ENCODE results near the gene SIRT2. TPM values are rescaled to one million over a fixed set of nuclear protein-coding genes. Genes with fewer than 3 reads are reported as not detected.

The SIRT2 gene
- total RNA-seq, 1 experiment from 2014 or later, result 19.5 TPM

DNA sequence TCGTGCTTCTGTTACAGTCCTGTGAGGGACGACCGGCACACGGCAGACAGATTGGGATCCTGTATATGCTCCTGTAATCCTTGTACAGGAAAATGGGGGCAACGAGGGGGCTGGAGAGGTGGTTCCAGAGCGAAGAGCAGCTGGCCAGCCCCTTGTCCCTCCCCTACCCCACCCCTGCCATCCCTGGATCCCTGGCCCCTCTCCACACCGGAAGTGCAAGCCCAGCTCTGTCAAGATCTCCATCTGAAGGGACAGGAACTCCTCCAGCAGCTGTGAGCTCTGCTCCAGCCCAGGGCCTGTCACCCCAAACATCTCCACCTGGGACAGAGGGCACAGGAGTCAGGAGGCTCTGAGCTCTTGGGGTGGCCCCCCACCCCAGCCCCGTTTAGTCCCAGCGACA is 18.1 kb upstream of the SIRT2 start:
- H3K27me3 ChIP-seq (ENCODE audit: low read length), result no peaks in the 10 kb centered on the region
- no peak overlapping the region for H3K9ac ChIP-seq (ENCODE audit: low read length)
- H4K20me1 ChIP-seq (ENCODE audit: insufficient read depth, low read depth, low read length), result no peaks in the 10 kb centered on the region
- H3K9me2 ChIP-seq (replicated peaks; ENCODE audit: insufficient read depth, low read length), result no peaks in the 10 kb centered on the region
- no peak overlapping the region for H3K4me2 ChIP-seq (ENCODE audit: low read depth, low read length, poor library complexity, severe bottlenecking)
- no peak overlapping the region for H3K4me3 ChIP-seq (ENCODE audit: low read length)
- no peak for DNase-seq
- H3K9me3 ChIP-seq (ENCODE audit: low read length), result no peaks in the 10 kb centered on the region
- H3K36me3 ChIP-seq (ENCODE audit: insufficient read depth, low read length), result no peaks in the 10 kb centered on the region
- no peaks in the 10 kb centered on the region for H3K4me1 ChIP-seq (ENCODE audit: low read length)
- H2AFZ ChIP-seq (ENCODE audit: low read length), result no peak overlapping the region
- H3K27ac ChIP-seq (ENCODE audit: low read length), result no peak overlapping the region
- no peaks in the 10 kb centered on the region for H3K79me2 ChIP-seq (ENCODE audit: low read length)

DNA sequence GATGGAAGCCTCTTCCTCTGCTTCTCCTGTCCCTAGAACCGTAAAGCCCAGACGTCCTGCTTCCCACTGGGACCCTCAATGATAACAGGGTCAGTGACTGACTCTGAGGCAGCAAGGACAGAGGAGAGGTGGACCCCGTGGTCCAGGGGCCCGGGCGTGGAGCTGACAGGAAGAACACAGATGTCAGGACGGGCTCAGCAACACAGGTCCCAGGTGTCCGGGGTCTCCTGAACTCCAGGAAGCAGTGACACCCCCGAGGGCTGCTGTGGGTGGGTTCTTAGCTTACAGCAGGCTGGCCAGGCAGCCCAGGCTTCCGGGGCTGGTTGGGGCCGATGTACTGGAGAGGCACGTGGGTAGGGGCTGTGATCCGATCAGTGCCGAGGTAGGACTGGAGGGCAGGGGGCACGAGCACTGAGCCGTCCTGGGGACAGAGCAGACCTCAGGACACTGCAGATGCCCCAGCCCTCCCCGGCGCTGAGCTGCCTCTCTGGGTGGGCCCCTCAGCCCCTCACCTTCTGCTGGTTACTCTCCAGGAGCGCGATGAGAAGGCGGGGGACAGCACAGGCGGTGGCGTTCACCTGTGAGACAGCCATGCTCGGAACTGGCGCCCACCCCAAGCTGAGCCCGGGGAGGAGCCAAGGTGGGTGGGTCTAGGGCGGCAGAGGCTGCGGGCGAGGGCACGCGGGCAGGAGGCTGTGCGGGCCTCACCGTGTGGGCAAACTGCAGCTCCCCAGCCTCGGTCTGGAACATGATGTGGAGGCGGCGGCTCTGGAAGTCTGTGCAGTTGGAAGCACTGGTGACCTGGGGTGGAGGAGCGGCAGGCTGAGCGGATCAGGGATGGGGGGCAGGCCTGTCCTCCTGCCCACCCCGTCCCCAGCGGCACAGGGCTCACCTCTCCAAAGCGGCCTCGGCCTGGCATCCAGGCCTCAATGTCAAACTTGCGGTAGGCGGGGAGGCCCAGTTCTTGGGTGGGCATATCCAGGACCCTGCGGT is 16.2 kb upstream of the SIRT2 start:
- Histone ChIP-seq H3K9me3 (ENCODE audit: low read length) (no peaks in the 10 kb centered on the region), H3K27ac (ENCODE audit: low read length) (no peak overlapping the region), H3K4me2 (ENCODE audit: low read depth, low read length, poor library complexity, severe bottlenecking) (no peak overlapping the region), H3K4me3 (ENCODE audit: low read length) (no peak overlapping the region), H3K9ac (ENCODE audit: low read length) (no peak overlapping the region), H3K27me3 (ENCODE audit: low read length) (no peaks in the 10 kb centered on the region), H2AFZ (ENCODE audit: low read length) (no peak overlapping the region), H3K4me1 (ENCODE audit: low read length) (no peaks in the 10 kb centered on the region), H3K36me3 (ENCODE audit: insufficient read depth, low read length) (no peaks in the 10 kb centered on the region), H3K79me2 (ENCODE audit: low read length) (no peaks in the 10 kb centered on the region), H4K20me1 (ENCODE audit: insufficient read depth, low read depth, low read length) (no peaks in the 10 kb centered on the region), H3K9me2 (replicated peaks; ENCODE audit: insufficient read depth, low read length) (no peaks in the 10 kb centered on the region)
- no peak for DNase-seq

DNA sequence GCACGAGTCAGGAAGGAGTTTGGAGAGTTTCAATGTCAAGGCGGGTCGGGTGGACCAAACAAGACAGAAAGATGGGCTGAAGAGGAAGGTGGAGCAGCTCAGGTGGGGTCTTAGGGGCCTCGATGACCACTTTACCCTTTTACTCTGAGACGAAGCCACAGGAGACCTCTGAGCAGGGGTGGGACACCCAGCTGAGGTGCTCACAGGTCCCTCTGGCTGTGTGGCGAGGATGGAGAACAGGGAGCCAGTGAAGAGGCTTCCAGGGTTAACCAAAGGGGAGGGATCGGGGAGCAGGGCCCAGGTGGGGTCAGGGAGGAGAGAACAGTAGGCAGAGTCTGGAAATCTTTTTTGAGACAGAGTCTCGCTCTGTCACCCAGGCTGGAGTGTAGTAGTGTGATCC is 14.5 kb upstream of the SIRT2 start:
- H2AFZ ChIP-seq (ENCODE audit: low read length), result no peak overlapping the region
- no peaks in the 10 kb centered on the region for H3K9me3 ChIP-seq (ENCODE audit: low read length)
- H3K4me2 ChIP-seq (ENCODE audit: low read depth, low read length, poor library complexity, severe bottlenecking), result no peak overlapping the region
- H3K36me3 ChIP-seq (ENCODE audit: insufficient read depth, low read length), result no peaks in the 10 kb centered on the region
- H3K4me3 ChIP-seq (ENCODE audit: low read length), result no peak overlapping the region
- no peak for DNase-seq
- H3K79me2 ChIP-seq (ENCODE audit: low read length), result no peaks in the 10 kb centered on the region
- no peak overlapping the region for H3K27ac ChIP-seq (ENCODE audit: low read length)
- no peaks in the 10 kb centered on the region for H4K20me1 ChIP-seq (ENCODE audit: insufficient read depth, low read depth, low read length)
- no peaks in the 10 kb centered on the region for H3K4me1 ChIP-seq (ENCODE audit: low read length)
- no peaks in the 10 kb centered on the region for H3K27me3 ChIP-seq (ENCODE audit: low read length)
- no peaks in the 10 kb centered on the region for H3K9me2 ChIP-seq (replicated peaks; ENCODE audit: insufficient read depth, low read length)
- H3K9ac ChIP-seq (ENCODE audit: low read length), result no peak overlapping the region

DNA sequence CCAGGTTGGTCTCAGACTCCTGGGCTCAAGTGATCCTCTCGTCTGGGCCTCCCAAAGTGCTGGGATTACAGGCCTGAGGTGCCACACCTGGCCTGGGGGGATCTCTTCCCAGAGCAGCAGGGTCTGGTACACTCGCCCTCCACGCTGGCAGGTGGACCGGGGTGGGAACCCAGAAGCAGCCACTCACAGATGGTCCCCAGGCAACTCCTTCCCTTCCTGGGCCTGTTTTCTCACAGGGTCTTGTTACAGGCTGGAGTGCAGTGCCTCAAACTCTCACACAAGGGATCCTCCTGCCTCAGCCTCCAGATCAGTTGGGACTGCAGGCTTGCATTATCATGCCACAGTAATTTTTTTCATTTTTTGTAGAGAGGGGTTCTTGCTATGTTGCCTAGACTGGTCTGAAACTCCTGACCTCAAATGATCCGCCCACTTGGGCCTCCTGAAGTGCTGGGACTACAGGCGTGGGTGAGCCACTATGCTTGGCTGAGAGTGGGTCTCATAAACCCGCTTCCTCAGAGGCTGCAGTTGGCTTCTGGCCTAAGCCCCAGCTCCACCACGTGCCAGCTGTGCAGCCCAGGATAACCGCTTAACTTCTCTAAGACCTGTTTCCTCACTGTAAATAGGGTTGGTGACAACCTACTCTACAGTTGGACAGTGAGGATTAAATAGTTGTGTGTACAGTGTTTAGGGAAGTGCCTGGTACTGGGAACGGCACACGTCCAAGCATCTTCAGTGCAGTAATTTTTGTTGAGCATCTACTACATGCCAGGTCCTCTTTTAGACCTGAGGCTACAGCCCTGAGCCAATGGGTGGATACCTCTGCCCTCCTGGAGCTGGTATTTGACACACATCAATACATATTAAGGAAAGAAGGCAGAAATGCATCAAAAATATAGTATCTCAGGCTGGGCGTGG is 13.4 kb upstream of the SIRT2 start:
- no peaks in the 10 kb centered on the region for H3K9me3 ChIP-seq (ENCODE audit: low read length)
- no peak overlapping the region for H3K4me3 ChIP-seq (ENCODE audit: low read length)
- no peaks in the 10 kb centered on the region for H4K20me1 ChIP-seq (ENCODE audit: insufficient read depth, low read depth, low read length)
- no peak overlapping the region for H3K4me2 ChIP-seq (ENCODE audit: low read depth, low read length, poor library complexity, severe bottlenecking)
- no peak for DNase-seq
- H3K27ac ChIP-seq (ENCODE audit: low read length), result no peak overlapping the region
- no peaks in the 10 kb centered on the region for H3K27me3 ChIP-seq (ENCODE audit: low read length)
- no peaks in the 10 kb centered on the region for H3K36me3 ChIP-seq (ENCODE audit: insufficient read depth, low read length)
- no peak overlapping the region for H2AFZ ChIP-seq (ENCODE audit: low read length)
- no peaks in the 10 kb centered on the region for H3K4me1 ChIP-seq (ENCODE audit: low read length)
- H3K79me2 ChIP-seq (ENCODE audit: low read length), result no peaks in the 10 kb centered on the region
- H3K9ac ChIP-seq (ENCODE audit: low read length), result no peak overlapping the region
- H3K9me2 ChIP-seq (replicated peaks; ENCODE audit: insufficient read depth, low read length), result no peaks in the 10 kb centered on the region

DNA sequence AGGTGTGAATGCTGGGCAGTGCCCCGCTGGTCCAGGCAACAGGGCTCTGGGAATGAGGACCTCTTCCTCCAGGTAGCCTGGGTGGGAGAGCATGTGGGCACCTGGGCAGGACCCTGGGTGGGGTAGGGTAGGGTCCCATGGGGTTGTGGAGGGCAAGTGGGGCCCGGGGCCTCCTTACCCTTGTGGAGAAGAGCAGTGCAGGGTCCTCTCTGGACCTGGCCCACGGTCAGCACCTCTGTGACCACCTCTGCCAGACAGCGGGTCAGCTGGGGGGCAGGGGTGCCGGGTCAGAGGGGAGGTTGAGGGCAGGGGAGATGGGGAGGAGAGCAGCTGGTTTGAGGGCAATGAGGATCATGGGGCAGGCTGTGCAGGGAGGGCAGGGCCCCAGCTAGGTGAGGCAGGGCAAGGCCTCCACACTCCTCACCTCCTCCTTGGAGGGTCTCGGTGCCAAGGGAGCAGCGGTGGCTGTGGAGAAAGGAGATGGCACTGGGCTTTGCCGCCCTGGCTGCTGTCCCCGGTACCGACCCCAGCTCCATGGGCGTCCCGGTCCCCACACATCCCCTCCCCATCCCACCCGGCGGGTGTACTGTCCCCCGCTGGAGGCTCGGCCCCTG is 12.1 kb upstream of the SIRT2 start:
- no peaks in the 10 kb centered on the region for H3K36me3 ChIP-seq (ENCODE audit: insufficient read depth, low read length)
- H3K4me2 ChIP-seq (ENCODE audit: low read depth, low read length, poor library complexity, severe bottlenecking), result no peak overlapping the region
- H3K9ac ChIP-seq (ENCODE audit: low read length), result no peak overlapping the region
- H3K4me1 ChIP-seq (ENCODE audit: low read length), result no peaks in the 10 kb centered on the region
- no peaks in the 10 kb centered on the region for H3K79me2 ChIP-seq (ENCODE audit: low read length)
- no peaks in the 10 kb centered on the region for H3K9me2 ChIP-seq (replicated peaks; ENCODE audit: insufficient read depth, low read length)
- H4K20me1 ChIP-seq (ENCODE audit: insufficient read depth, low read depth, low read length), result no peaks in the 10 kb centered on the region
- no peak overlapping the region for H3K27ac ChIP-seq (ENCODE audit: low read length)
- no peaks in the 10 kb centered on the region for H3K27me3 ChIP-seq (ENCODE audit: low read length)
- no peaks in the 10 kb centered on the region for H3K9me3 ChIP-seq (ENCODE audit: low read length)
- no peak overlapping the region for H2AFZ ChIP-seq (ENCODE audit: low read length)
- DNase-seq, result no peak
- no peak overlapping the region for H3K4me3 ChIP-seq (ENCODE audit: low read length)

DNA sequence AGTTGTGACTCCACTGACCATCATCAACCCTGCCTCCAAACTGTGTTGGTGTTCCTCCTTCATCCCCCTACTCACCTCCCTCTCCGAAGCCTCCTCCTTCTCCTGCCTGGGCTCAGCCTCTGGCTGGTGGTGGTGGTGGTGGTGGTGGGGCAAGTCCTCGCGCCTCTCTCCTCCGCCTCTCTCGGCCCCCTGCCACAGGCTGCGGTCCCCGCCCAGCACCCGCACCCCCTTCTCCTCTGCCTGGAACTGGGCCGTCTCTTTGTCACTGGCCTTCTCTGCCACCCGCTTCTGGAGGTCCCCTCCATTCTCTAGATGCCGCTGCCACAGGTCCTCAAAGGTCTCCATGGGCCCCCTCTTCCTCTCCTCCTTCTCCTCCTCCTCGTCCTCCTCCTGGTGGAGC is 11.1 kb upstream of the SIRT2 start:
- H3K9ac ChIP-seq (ENCODE audit: low read length), result no peak overlapping the region
- no peaks in the 10 kb centered on the region for H3K4me1 ChIP-seq (ENCODE audit: low read length)
- H3K27ac ChIP-seq (ENCODE audit: low read length), result no peak overlapping the region
- H3K36me3 ChIP-seq (ENCODE audit: insufficient read depth, low read length), result no peaks in the 10 kb centered on the region; the same call in 1 of the 2 replicates
- H3K9me3 ChIP-seq (ENCODE audit: low read length), result no peaks in the 10 kb centered on the region
- H3K79me2 ChIP-seq (ENCODE audit: low read length), result no peaks in the 10 kb centered on the region
- no peaks in the 10 kb centered on the region for H3K27me3 ChIP-seq (ENCODE audit: low read length)
- H4K20me1 ChIP-seq (ENCODE audit: insufficient read depth, low read depth, low read length), result no peaks in the 10 kb centered on the region
- H3K9me2 ChIP-seq (replicated peaks; ENCODE audit: insufficient read depth, low read length), result no peaks in the 10 kb centered on the region
- no peak overlapping the region for H2AFZ ChIP-seq (ENCODE audit: low read length)
- H3K4me2 ChIP-seq (ENCODE audit: low read depth, low read length, poor library complexity, severe bottlenecking), result no peak overlapping the region
- no peak for DNase-seq
- no peak overlapping the region for H3K4me3 ChIP-seq (ENCODE audit: low read length)

DNA sequence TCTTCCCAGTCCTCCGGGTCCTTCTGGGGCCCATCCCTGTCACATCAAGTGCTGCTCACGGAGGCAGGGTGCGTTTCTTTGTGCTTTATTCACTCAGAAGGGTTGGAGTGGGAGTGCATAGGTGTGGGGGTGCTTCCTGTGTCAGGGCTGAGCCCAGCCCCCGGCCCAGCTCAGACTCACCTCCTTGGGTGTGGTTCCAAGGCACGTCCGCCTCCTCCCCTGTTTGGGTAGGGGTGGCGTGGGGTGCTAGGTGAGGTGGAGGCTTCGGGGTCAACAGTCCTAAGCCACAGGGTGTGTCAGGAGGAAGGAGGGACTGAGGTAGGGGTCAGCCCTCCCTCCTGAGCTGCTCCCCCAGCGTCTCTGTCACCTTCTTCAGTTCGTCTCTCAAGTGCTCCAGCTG is 9.5 kb upstream of the SIRT2 start:
- H3K36me3 ChIP-seq (ENCODE audit: insufficient read depth, low read length), result no peaks in the 10 kb centered on the region; the same call in 1 of the 2 replicates
- 0 out of 2 replicates have a peak, but pooled peaks cover 4% of the 10 kb centered on the region for H3K79me2 ChIP-seq (ENCODE audit: low read length)
- H3K9me2 ChIP-seq (replicated peaks; ENCODE audit: insufficient read depth, low read length), result no peaks in the 10 kb centered on the region
- no peak overlapping the region for H3K4me2 ChIP-seq (ENCODE audit: low read depth, low read length, poor library complexity, severe bottlenecking)
- no peaks in the 10 kb centered on the region for H3K4me1 ChIP-seq (ENCODE audit: low read length)
- H3K9ac ChIP-seq (ENCODE audit: low read length), result no peak overlapping the region
- no peaks in the 10 kb centered on the region for H4K20me1 ChIP-seq (ENCODE audit: insufficient read depth, low read depth, low read length)
- H3K27ac ChIP-seq (ENCODE audit: low read length), result no peak overlapping the region
- no peaks in the 10 kb centered on the region for H3K27me3 ChIP-seq (ENCODE audit: low read length)
- no peak for DNase-seq
- no peak overlapping the region for H2AFZ ChIP-seq (ENCODE audit: low read length)
- H3K9me3 ChIP-seq (ENCODE audit: low read length), result no peaks in the 10 kb centered on the region
- no peak overlapping the region for H3K4me3 ChIP-seq (ENCODE audit: low read length)

DNA sequence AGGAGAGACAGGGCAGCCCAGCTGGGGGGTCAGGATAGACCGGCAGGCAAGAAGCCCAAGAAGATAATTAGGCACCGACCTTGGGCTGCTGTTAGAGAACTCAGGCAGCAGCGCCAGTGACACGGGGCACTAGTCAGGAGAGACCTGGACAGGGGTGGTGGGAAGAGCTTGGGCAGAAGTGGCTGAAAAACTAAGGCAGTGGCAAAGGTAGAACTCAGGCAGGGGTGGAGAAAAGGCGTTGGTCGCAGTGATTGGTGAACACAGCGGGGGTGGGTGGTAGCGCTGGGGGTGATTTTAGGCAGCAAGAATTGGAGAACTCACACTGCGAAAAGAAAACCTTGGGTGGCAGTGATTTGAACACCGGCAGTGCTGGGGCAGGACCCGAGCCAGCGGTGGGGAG is 8.3 kb upstream of the SIRT2 start:
- H3K79me2 ChIP-seq (ENCODE audit: low read length), result 0 out of 2 replicates have a peak, but pooled peaks cover 4% of the 10 kb centered on the region
- H3K27me3 ChIP-seq (ENCODE audit: low read length), result no peaks in the 10 kb centered on the region
- no peak for DNase-seq
- H3K4me3 ChIP-seq (ENCODE audit: low read length), result no peak overlapping the region
- no peak overlapping the region for H3K4me2 ChIP-seq (ENCODE audit: low read depth, low read length, poor library complexity, severe bottlenecking)
- H3K27ac ChIP-seq (ENCODE audit: low read length), result no peak overlapping the region
- no peaks in the 10 kb centered on the region for H3K9me2 ChIP-seq (replicated peaks; ENCODE audit: insufficient read depth, low read length)
- H3K9me3 ChIP-seq (ENCODE audit: low read length), result no peaks in the 10 kb centered on the region
- no peaks in the 10 kb centered on the region for H4K20me1 ChIP-seq (ENCODE audit: insufficient read depth, low read depth, low read length)
- no peaks in the 10 kb centered on the region; the same call in 1 of the 2 replicates for H3K36me3 ChIP-seq (ENCODE audit: insufficient read depth, low read length)
- H2AFZ ChIP-seq (ENCODE audit: low read length), result no peak overlapping the region
- H3K9ac ChIP-seq (ENCODE audit: low read length), result no peak overlapping the region
- H3K4me1 ChIP-seq (ENCODE audit: low read length), result no peaks in the 10 kb centered on the region
